GM10266 (cell line): Measurements from ENCODE around the gene RPL31.
A peak's percentile ranks its signal among the peaks of the same experiment; 100 is the strongest.

Source experiments
- DNase-seq: peaks from one replicate; pipeline ENCODE4 v3.0.0; 2012; ENCODE audit errors: extremely low spot score
- CTCF ChIP-seq: IDR thresholded peaks from 2 replicates; pipeline ENCODE4 v1.5.1; 2012; ENCODE audit warnings: mild to moderate bottlenecking, low read depth; ENCODE audit not compliant: control insufficient read depth, insufficient read depth; ENCODE audit errors: missing control alignments

The RPL31 gene

GRCh38 chr2:100982431-100982861 lies 19.6 kb upstream of the RPL31 start:
- no peak for DNase-seq
- TF ChIP-seq CTCF = no peak

GRCh38 chr2:100983201-100983600 lies 18.9 kb upstream of the RPL31 start:
- DNase-seq = no peak
- TF ChIP-seq CTCF = no peak

- DNase-seq = no peak
- no peak for TF ChIP-seq CTCF
These were observed 18.3 kb upstream of the RPL31 start for GRCh38 chr2:100983684-100984310.

GRCh38 chr2:100984892-100985307 lies 17.2 kb upstream of the RPL31 start:
- DNase-seq = peak; percentile 79
- peak; percentile 93 for TF ChIP-seq CTCF

GRCh38 chr2:100986157-100986556 lies 15.9 kb upstream of the RPL31 start:
- DNase-seq = no peak
- no peak for TF ChIP-seq CTCF

- no peak for TF ChIP-seq CTCF
- DNase-seq = no peak
These were observed 14.6 kb upstream of the RPL31 start for GRCh38 chr2:100987536-100987935.

GRCh38 chr2:100987974-100988373 lies 14.1 kb upstream of the RPL31 start:
- DNase-seq = no peak
- no peak for TF ChIP-seq CTCF
